Astrocyte of the cerebellum (primary cell): ENCODE data around the gene LY6G5C.

ENCODE experiments used
- DNase-seq: peaks from one replicate; pipeline ENCODE4 v3.0.0-alpha.2; 2011; ENCODE audit warnings: low read depth
- H3K4me3 ChIP-seq: 2 replicates; pipeline ENCODE4 v1.5.1; 2011; ENCODE audit warnings: mild to moderate bottlenecking, low read depth, low read length, moderate library complexity
- in situ Hi-C: cut with HindIII; loops from 2 replicates; pipeline ENCODE4 v1.10.0; 2017; ENCODE audit warnings: low sequenced_read_pairs
- TF ChIP-seq, protein P1 (sequence below): IDR thresholded peaks from 2 replicates; pipeline ENCODE4 v1.5.1; 2012; ENCODE audit warnings: low read length, low read depth, moderate library complexity, mild to moderate bottlenecking; ENCODE audit errors: missing control alignments

The LY6G5C gene

DNA sequence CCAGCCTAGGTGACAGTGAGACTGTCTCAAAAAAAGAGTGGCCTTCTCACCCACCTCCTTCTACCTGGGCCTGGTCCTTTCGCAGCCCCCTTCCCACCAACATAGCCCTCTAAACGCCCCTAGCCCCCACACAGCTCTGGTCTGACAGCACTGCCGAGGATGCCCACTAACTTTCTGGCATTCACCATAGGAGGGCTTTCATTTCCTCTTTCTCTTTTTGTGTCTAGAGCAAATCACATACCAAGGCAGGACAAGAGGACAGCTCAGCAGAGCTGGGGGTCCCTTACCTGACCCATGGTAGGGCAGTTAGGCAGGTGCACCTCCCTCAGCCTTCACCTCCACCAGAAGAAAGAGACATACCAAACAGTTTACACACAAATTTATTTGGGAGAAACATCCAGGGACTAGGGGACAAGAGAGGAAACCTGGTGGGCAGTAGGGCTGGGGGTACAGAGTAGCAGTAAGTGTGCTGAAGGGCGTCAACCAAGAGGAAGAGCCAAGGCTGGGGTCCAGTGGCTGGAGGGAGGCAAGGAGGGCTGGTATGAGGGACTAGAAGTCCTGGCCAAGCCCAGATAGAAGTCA, 4.5 kb downstream of the LY6G5C start:
- no peak overlapping the region for H3K4me3 ChIP-seq
- no peak for DNase-seq
- TF ChIP-seq, protein P1, sequence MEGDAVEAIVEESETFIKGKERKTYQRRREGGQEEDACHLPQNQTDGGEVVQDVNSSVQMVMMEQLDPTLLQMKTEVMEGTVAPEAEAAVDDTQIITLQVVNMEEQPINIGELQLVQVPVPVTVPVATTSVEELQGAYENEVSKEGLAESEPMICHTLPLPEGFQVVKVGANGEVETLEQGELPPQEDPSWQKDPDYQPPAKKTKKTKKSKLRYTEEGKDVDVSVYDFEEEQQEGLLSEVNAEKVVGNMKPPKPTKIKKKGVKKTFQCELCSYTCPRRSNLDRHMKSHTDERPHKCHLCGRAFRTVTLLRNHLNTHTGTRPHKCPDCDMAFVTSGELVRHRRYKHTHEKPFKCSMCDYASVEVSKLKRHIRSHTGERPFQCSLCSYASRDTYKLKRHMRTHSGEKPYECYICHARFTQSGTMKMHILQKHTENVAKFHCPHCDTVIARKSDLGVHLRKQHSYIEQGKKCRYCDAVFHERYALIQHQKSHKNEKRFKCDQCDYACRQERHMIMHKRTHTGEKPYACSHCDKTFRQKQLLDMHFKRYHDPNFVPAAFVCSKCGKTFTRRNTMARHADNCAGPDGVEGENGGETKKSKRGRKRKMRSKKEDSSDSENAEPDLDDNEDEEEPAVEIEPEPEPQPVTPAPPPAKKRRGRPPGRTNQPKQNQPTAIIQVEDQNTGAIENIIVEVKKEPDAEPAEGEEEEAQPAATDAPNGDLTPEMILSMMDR = no peak
- in situ Hi-C loops = no loop called here

DNA sequence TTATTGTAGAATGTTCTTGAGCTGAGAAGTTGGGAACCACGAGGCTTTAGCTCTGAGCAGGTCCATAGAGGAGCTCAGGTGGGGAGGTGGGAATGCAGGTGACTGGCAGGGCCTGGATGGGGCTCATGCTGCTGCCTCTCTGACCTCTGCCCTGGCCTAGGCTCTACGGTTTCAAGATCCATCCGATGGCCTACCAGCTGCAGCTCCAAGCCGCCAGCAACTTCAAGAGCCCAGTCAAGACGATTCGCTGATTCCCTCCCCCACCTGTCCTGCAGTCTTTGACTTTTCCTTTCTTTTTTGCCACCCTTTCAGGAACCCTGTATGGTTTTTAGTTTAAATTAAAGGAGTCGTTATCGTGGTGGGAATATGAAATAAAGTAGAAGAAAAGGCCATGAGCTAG, 11.2 kb downstream of the LY6G5C start, which contains the start of gene LY6G5B:
LY6G5B (plus strand) TSS at position 301 of the 400 bp plus-strand sequence. CDS start 975 bp downstream, outside the sequence.
- DNase-seq = no peak
- no peak within 1 kb of the TSS for H3K4me3 ChIP-seq
- in situ Hi-C loops = no loop called here
- TF ChIP-seq, protein P1 = no peak

DNA sequence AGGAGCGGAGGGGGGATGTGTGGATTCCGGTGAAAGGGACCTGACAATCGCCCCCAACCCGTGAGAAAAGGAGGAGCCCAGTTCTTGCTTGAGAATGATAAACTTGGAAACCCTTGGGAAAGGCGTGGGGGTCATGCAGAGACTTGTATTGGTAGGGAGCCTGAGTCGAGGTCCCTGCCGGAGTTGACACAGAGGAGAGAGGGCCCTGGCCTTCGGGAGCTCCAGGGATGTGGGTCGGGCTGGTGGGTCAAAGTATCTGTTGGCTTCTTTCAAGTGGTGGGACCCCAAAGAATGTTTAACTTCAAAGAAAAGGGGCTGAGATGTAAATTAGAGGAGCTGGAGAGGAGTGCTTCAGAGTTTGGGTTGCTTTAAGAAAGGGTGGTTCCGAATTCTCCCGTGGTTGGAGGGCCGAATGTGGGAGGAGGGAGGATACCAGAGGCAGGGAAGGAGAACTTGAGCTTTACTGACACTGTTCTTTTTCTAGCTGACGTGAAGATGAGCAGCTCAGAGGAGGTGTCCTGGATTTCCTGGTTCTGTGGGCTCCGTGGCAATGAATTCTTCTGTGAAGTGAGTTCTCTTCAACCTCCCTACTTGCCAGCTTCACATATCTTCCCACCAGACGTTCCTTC, 14.4 kb downstream of the LY6G5C start:
- DNase-seq = no peak
- TF ChIP-seq, protein P1 = no peak
- in situ Hi-C loops = no loop called here
- peak overlapping the region; percentile 95 for H3K4me3 ChIP-seq

DNA sequence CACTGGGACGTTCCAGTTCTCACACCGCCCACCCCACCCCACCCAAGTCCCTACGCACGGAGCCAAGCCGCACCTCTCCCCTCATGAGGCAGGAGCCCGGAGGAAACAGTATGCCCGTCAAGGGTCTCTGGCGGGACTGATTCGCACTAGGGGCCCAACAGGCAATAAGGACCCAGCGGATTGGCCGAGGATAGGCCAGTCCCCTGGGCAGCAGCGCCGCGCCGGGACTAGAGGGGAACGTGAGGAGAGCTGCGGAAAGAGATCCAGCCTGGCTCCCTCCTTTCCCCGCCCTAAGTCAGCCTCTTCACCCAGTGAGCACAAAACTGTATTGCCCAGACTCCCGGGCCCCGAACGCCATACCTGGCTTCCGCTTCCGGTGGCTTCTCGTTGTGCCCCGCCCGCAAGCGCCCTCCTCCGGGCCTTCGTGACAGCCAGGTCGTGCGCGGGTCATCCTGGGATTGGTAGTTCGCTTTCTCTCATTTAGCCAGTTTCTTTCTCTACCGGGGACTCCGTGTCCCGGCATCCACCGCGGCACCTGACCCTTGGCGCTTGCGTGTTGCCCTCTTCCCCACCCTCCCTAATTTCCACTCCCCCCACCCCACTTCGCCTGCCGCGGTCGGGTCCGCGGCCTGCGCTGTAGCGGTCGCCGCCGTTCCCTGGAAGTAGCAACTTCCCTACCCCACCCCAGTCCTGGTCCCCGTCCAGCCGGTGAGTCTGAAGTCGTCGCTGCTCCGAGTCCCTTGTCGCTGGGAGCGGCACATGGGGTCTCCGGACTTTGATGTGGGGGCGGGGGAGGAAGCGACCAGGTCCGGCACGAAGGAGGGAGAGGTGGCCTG, 15.1 kb downstream of the LY6G5C start, which contains the start of gene CSNK2B:
CSNK2B (plus strand) TSS at position 580 of the 836 bp plus-strand sequence. CDS start 752 bp downstream, outside the sequence.
- H3K4me3 ChIP-seq = peak within 1 kb of the TSS; percentile 95
- peak; percentile 91 for DNase-seq
- in situ Hi-C loops = no loop called here
- TF ChIP-seq, protein P1 = no peak

DNA sequence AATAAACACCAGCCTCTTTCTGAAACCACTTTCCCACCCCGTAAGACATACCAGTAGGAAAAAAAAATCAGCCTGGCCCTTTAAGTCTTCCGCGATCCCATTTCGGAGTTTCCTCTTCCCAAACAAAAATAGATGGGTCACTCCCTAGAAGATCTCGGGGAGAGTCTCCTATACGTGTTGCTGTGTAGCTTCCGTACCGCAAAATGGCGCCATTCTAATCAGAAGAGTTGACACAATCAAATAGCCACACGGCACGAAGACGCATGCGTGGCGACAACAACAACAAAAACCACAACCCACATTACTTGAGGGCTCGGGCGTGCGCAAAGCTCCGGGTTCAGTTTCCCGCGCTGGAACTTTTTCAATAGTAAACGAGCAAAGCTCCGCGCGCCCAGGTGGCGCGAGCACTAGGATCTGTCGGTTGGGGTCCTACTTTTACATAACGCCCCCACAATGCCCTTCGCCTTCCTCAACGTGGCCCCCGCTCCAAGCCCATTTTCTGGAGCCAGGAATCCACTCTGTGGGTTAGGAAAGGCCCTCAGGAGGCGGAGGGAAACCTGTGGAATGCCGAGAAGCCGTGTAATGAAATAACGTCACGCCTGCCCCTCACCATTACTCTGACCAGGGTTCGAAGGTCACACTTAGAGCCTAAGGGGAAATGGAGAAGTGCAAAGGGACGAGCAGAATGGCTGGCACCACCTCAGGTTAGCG, 15.9 kb downstream of the LY6G5C start, which contains the start of gene GPANK1:
GPANK1 (minus strand) TSS at position 208 of the 711 bp plus-strand sequence. CDS start 519 bp downstream, outside the sequence.
- DNase-seq = peak; percentile 86
- peak within 1 kb of the TSS; percentile 95 for H3K4me3 ChIP-seq
- TF ChIP-seq, protein P1 = no peak
- in situ Hi-C loops = no loop called here
